ENCODE data around the gene LRRC8D.
A peak's percentile ranks its signal among the peaks of the same experiment; 100 is the strongest.

Gene LRRC8D

GRCh38 chr1:89834083-89834704 is 13.4 kb downstream of the LRRC8D start:
- no peak for DNase-seq

- DNase-seq = no peak
Measured at GRCh38 chr1:89836252-89837035, 15.6 kb downstream of the LRRC8D start.

GRCh38 chr1:89837036-89837481 is 16.2 kb downstream of the LRRC8D start:
- no peak for DNase-seq

GRCh38 chr1:89837510-89837909 is 16.7 kb downstream of the LRRC8D start:
- no peak for DNase-seq

GRCh38 chr1:89839516-89839915 is 18.7 kb downstream of the LRRC8D start:
- no peak for DNase-seq

GRCh38 chr1:89841507-89841906 is 20.7 kb downstream of the LRRC8D start:
- no peak for DNase-seq

- DNase-seq = peak in 1 of 2 donors; percentile 36
Measured at GRCh38 chr1:89842567-89843272, 21.9 kb downstream of the LRRC8D start.

GRCh38 chr1:89843273-89844130 is 22.7 kb downstream of the LRRC8D start:
- peak; percentile 43 to 67 for DNase-seq

- no peak for DNase-seq
Measured at GRCh38 chr1:89844241-89844807, 23.5 kb downstream of the LRRC8D start.

- DNase-seq = no peak
Measured at GRCh38 chr1:89844860-89845259, 24.0 kb downstream of the LRRC8D start.

- no peak for DNase-seq
Measured at GRCh38 chr1:89847191-89847729, 26.4 kb downstream of the LRRC8D start.

GRCh38 chr1:89850844-89851415 is 30.1 kb downstream of the LRRC8D start:
- no peak for DNase-seq

GRCh38 chr1:89854140-89854539 is 33.3 kb downstream of the LRRC8D start:
- no peak for DNase-seq

- DNase-seq = no peak
Measured at GRCh38 chr1:89855413-89856123, 34.7 kb downstream of the LRRC8D start.

- DNase-seq = no peak
Measured at GRCh38 chr1:89863165-89863830, 42.5 kb downstream of the LRRC8D start.

- no peak for DNase-seq
Measured at GRCh38 chr1:89865498-89866382, 44.9 kb downstream of the LRRC8D start.

- DNase-seq = no peak
Measured at GRCh38 chr1:89866568-89866967, 45.7 kb downstream of the LRRC8D start.

- DNase-seq = no peak
Measured at GRCh38 chr1:89870998-89871397, 50.2 kb downstream of the LRRC8D start.

- DNase-seq = no peak
Measured at GRCh38 chr1:89871768-89872473, 51.1 kb downstream of the LRRC8D start.
